Measurements from ENCODE around the gene INTS11. TPM values are rescaled to one million over a fixed set of nuclear protein-coding genes. Genes with fewer than 3 reads are reported as not detected.

Gene INTS11
- total and polyA plus RNA-seq, 2 experiments from 2014 or later: 102 to 161 TPM

GRCh38 chr1:1322952-1323351 lies 1.5 kb downstream of the INTS11 start:
- Histone ChIP-seq H3K4me2 (no peak overlapping the region), H4K20me1 (replicated peaks; ENCODE audit: insufficient read depth) (peaks cover 14% of the 10 kb centered on the region)
- no peak overlapping the region for H3K27ac Mint-ChIP-seq

GRCh38 chr1:1322418-1322817 lies 2.0 kb downstream of the INTS11 start:
- H3K27me3 Mint-ChIP-seq (ENCODE audit: insufficient read depth, low read depth, poor library complexity): peaks cover 27% of the 10 kb centered on the region
- peaks cover 34% of the 10 kb centered on the region for H3K36me3 Mint-ChIP-seq (ENCODE audit: low read depth)
- H2AFZ ChIP-seq: no peak overlapping the region
- no peak for TF ChIP-seq EZH2 (IDR thresholded peaks at IDR 0.05; ENCODE audit: low read depth, unreplicated experiment)
- no peak overlapping the region for H3K27ac Mint-ChIP-seq
- H3K4me3 ChIP-seq: no peak overlapping the region
- H3K27ac ChIP-seq (ENCODE audit: low read depth): no peak overlapping the region
- peaks cover 6% of the 10 kb centered on the region; the same call in 1 of the 2 replicates for H3F3A ChIP-seq (replicated peaks; ENCODE audit: low read depth)
- H3K79me2 ChIP-seq (replicated peaks; ENCODE audit: insufficient read depth): peaks cover 65% of the 10 kb centered on the region
- peak overlapping the region; percentile 73 for H3K4me3 Mint-ChIP-seq
- peaks cover 15% of the 10 kb centered on the region for H4K20me1 ChIP-seq (replicated peaks; ENCODE audit: insufficient read depth)
- peaks cover 13% of the 10 kb centered on the region for H3K4me1 Mint-ChIP-seq
- no peaks in the 10 kb centered on the region; the same call in 2 of the 3 replicates for H3K9me3 Mint-ChIP-seq
- no peaks in the 10 kb centered on the region for H3K36me3 ChIP-seq (ENCODE audit: insufficient read depth)
- H3K27me3 ChIP-seq (ENCODE audit: insufficient read depth): no peaks in the 10 kb centered on the region
- ATAC-seq (no peak), DNase-seq (ENCODE audit: low spot score) (no peak)
- H3K9me2 ChIP-seq (ENCODE audit: insufficient read depth): no peaks in the 10 kb centered on the region
- H3K4me1 ChIP-seq (ENCODE audit: insufficient read depth): peaks cover 3% of the 10 kb centered on the region; the same call in 1 of the 2 replicates
- H3K4me2 ChIP-seq: no peak overlapping the region

More at GRCh38 chr1:1322952-1323351, 1.5 kb downstream of the INTS11 start:
- Histone ChIP-seq H3K27me3 (ENCODE audit: insufficient read depth) (no peaks in the 10 kb centered on the region), H3F3A (replicated peaks; ENCODE audit: low read depth) (peaks cover 6% of the 10 kb centered on the region; the same call in 1 of the 2 replicates), H3K79me2 (replicated peaks; ENCODE audit: insufficient read depth) (peaks cover 60% of the 10 kb centered on the region), H3K27ac (ENCODE audit: low read depth) (no peak overlapping the region), H3K4me3 (no peak overlapping the region), H3K9me2 (ENCODE audit: insufficient read depth) (no peaks in the 10 kb centered on the region), H3K4me1 (ENCODE audit: insufficient read depth) (peaks cover 2% of the 10 kb centered on the region; the same call in 1 of the 2 replicates), H3K36me3 (ENCODE audit: insufficient read depth) (no peaks in the 10 kb centered on the region), H2AFZ (no peak overlapping the region)
- TF ChIP-seq ETS1 (IDR thresholded peaks at IDR 0.05): no peak
- no peak for ATAC-seq
- H3K4me3 Mint-ChIP-seq: peak overlapping the region; percentile 85
- H3K27me3 Mint-ChIP-seq (ENCODE audit: insufficient read depth, low read depth, poor library complexity): peaks cover 24% of the 10 kb centered on the region
- peaks cover 11% of the 10 kb centered on the region for H3K4me1 Mint-ChIP-seq
- H3K9me3 Mint-ChIP-seq: no peaks in the 10 kb centered on the region; the same call in 2 of the 3 replicates
- H3K36me3 Mint-ChIP-seq (ENCODE audit: low read depth): peaks cover 30% of the 10 kb centered on the region
- no peak for DNase-seq (ENCODE audit: low spot score)

GRCh38 chr1:1321477-1321876 lies 3.0 kb downstream of the INTS11 start:
- H3K27ac Mint-ChIP-seq: no peak overlapping the region
- Histone ChIP-seq H3K4me2 (no peak overlapping the region), H4K20me1 (replicated peaks; ENCODE audit: insufficient read depth) (peaks cover 16% of the 10 kb centered on the region), H3K9me2 (ENCODE audit: insufficient read depth) (no peaks in the 10 kb centered on the region), H2AFZ (no peak overlapping the region), H3K27me3 (ENCODE audit: insufficient read depth) (no peaks in the 10 kb centered on the region), H3K27ac (ENCODE audit: low read depth) (no peak overlapping the region), H3F3A (replicated peaks; ENCODE audit: low read depth) (peaks cover 6% of the 10 kb centered on the region; the same call in 1 of the 2 replicates), H3K79me2 (replicated peaks; ENCODE audit: insufficient read depth) (peaks cover 75% of the 10 kb centered on the region), H3K36me3 (ENCODE audit: insufficient read depth) (no peaks in the 10 kb centered on the region), H3K4me1 (ENCODE audit: insufficient read depth) (peaks cover 3% of the 10 kb centered on the region; the same call in 1 of the 2 replicates), H3K4me3 (no peak overlapping the region)
- ATAC-seq: no peak
- no peaks in the 10 kb centered on the region; the same call in 2 of the 3 replicates for H3K9me3 Mint-ChIP-seq
- TF ChIP-seq EZH2phosphoT487 (IDR thresholded peaks at IDR 0.05; ENCODE audit: unreplicated experiment) (no peak), CTCF (conservative IDR thresholded peaks at IDR 0.05; ENCODE audit: low read depth in 2 of 2) (no peak), ZNF462 (CRISPR knock-in tag; IDR thresholded peaks at IDR 0.05) (no peak)
- no peak for DNase-seq (ENCODE audit: low spot score)
- no peak overlapping the region for H3K4me3 Mint-ChIP-seq
- peaks cover 15% of the 10 kb centered on the region for H3K4me1 Mint-ChIP-seq
- H3K36me3 Mint-ChIP-seq (ENCODE audit: low read depth): peaks cover 37% of the 10 kb centered on the region
- H3K27me3 Mint-ChIP-seq (ENCODE audit: insufficient read depth, low read depth, poor library complexity): peaks cover 29% of the 10 kb centered on the region

All from GM23338 (cell line).